EH (cell line): ENCODE measurements around the gene RBM10.

Experiments used
- DNase-seq: peaks from one replicate; pipeline ENCODE4 v3.0.0-alpha.2; 2015; ENCODE audit warnings: low read depth

Gene RBM10

DNA sequence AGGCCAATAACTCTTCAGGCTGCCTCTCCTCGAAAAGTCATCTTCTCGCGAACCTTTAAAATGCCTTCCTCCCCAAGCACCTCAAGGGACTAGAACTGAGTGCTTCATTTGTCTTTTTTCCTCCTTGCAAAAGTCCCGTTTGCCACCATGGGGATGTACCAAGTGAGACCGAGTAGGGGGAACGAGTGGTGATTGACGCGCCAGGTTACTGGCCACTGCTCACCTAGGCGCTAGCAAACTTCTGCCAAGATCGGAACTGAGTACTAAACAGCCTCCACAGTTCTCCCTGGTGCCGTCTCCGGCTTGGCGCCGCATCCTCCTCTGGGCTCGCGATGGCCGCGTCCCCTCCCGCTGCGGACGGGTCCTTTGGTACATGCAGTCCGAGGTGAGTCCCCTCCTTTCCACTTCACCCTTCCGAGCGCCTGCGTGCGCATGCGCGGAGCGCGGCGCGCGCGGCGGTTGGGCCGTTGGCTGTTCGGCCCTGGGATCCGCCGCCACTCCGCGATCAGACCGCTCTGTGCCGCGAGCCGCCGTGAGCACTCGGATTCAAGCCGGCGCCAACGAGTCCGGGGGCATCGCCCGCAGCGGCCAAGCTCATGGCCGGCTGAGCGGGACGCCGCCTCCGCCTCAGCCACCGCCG lies 73.4 kb downstream of the RBM10 start, which contains the start of gene CDK16:
TSS of gene CDK16 (plus strand) at position 402 of the 640 bp plus-strand sequence. CDS start 4,877 bp downstream, outside the sequence.
- DNase-seq, result peak; percentile 81

DNA sequence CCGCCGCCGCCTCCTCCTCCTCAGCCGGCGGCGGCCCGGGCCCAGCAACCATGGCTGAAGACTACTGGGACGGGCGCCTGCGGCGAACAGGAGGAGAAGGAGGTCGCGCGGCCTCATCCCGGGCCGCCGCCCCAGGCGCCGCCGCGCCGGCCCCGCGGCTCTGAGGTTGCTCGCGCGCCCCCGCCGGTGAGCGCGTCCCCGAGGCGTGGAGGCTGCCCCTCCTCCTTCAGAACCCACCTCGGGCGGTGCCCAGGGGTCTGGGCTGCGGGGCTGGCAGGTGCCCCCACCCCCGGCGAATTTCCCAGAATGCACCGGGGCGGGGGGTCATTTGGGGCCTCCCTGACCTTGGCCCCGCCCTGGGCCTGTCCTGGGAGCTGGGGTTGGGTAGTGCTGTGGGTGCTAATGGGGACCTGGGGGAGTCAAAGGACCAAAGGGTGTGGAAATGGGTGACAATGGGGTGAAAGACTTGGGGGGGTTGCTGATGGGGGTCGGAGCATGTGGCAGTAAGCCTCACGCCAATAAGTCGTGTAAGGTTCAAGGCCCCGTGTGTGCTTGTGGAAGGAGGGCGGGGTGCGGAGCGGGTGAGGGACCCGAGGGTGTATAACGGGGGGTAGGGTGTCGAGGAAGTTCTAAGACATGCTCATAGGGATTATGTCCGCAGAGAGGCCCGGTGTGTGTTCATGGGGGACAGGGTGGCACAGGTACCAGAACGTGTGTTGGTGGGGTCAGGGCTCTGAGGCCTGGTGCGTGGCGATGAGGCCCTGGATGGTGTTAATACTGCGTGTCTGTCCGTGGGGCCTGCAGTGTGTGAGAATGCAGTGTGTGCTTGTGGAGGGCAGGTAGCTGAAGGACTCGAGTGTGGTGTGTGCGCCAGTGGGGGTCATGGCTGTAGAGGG lies 74.1 kb downstream of the RBM10 start:
- DNase-seq, result no peak

DNA sequence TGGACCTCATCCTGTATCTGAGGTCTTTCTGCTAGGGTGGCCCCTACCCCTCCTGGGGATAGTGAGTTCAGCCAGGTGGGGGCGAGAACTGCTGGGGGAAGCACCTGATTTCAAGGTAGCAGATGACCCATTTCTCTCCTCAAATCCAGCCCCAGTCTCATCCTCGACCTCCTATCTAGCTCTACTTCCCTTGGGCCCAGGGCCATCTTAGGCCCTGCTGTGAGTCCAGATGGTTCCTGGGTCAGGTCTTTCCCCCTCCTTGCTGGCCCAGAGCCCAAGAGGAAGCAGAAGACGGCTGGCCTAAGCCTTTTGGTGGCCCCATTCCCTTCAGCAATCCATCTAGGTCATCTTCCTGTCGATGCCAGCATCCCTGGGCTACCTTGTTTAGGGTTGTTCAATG lies 76.7 kb downstream of the RBM10 start:
- DNase-seq, result no peak

DNA sequence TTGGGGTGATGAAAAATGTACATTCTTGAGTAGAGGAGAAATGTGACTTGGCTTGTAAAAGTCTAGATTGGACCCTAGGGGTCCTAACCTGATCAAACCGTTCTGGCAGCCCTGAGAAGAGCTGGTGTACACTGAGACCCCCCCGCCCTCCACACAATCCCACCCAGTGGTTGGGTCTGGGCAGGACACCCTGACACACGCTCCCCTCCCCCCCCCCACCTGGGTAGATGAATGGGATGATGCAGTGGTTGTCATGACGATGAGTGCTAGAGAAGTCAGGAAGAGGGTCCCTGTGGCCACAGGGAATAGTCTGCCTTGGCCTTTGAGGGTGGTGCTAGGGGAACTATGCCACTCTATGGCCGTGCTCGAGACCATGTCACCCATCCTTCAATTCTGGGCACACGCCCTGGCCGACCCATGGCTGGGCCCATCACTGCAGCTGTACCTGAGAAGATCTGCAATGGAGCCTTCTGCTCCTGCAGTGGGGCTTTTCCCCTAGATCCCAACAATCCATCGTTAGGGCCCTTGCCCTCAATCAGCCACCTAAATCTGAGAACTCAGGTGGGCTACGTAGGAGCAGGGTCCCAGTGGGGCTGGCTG lies 77.8 kb downstream of the RBM10 start:
- no peak for DNase-seq

DNA sequence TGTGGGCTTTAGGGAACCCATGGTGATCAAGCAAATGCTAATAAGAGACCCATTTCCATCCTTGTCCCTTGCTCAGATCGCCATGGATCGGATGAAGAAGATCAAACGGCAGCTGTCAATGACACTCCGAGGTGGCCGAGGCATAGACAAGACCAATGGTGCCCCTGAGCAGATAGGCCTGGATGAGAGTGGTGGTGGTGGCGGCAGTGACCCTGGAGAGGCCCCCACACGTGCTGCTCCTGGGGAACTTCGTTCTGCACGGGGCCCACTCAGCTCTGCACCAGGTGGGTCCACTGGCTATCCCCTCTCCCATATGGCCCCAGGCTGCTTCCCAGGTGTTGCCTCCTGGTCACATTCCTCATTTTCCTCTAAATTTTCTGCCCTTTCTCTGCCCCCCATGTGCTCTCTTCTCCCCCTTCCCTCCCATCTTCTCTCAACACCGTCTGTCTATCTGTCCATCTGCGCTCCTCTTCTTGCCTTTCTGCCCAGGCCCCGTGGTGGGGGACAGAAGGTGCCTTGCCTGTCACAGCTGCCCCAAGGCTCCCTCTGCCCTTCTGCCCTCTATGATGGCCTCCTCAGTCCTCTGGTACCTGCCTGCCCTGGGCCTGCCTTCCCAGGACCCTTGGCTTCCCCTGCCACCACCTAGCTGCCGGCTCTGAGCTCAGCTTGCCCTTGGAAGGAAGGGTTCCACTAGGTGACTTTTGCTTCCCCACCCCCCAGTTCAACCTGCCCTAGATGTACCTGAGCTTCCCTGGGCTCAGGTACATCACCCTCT lies 78.6 kb downstream of the RBM10 start:
- no peak for DNase-seq

DNA sequence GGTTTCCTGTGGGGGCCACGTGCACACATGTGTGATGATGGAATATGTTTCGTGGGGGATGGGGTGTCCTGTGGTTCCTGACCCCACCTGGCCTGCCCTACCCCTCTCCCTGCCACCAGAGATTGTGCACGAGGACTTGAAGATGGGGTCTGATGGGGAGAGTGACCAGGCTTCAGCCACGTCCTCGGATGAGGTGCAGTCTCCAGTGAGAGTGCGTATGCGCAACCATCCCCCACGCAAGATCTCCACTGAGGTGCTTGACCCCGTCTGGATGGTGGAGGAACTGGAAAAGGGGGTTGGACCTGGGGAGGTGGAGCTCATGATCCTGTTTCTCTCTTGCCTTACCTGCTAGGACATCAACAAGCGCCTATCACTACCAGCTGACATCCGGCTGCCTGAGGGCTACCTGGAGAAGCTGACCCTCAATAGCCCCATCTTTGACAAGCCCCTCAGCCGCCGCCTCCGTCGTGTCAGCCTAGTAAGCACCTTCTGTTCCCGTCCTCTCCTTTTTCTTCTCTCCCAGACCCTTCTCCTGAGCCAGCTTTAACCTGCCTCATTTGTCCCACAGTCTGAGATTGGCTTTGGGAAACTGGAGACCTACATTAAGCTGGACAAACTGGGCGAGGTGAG lies 79.4 kb downstream of the RBM10 start:
- no peak for DNase-seq

DNA sequence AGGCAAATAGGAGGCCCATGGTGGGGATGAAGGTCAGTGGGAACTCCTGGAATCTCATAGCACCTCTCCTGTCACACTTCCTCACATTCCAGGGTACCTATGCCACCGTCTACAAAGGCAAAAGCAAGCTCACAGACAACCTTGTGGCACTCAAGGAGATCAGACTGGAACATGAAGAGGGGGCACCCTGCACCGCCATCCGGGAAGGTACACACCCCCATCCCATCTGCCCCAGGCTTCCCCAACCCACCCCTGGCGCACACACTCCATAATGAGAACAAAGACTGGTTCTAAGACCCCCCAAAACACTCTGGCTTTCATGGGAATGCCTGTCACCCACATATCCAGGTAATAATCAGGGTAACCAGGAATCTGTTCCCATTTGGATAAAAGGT lies 79.9 kb downstream of the RBM10 start:
- no peak for DNase-seq

DNA sequence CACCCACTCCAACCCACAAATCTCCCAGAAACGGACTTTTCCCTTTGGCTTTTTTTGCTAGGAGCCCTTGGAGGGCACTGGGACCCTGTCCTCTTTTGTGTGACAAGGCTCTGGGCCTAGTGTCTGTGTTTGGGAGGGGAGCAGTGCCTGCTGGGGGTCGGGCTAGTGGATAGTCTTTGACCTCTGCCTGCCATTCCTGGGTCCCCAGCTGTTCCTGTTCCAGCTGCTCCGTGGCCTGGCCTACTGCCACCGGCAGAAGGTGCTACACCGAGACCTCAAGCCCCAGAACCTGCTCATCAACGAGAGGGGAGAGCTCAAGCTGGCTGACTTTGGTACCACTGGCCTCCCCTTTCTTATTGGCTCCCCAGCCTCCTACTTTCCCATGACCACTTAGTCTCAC lies 81.0 kb downstream of the RBM10 start:
- DNase-seq, result no peak

DNA sequence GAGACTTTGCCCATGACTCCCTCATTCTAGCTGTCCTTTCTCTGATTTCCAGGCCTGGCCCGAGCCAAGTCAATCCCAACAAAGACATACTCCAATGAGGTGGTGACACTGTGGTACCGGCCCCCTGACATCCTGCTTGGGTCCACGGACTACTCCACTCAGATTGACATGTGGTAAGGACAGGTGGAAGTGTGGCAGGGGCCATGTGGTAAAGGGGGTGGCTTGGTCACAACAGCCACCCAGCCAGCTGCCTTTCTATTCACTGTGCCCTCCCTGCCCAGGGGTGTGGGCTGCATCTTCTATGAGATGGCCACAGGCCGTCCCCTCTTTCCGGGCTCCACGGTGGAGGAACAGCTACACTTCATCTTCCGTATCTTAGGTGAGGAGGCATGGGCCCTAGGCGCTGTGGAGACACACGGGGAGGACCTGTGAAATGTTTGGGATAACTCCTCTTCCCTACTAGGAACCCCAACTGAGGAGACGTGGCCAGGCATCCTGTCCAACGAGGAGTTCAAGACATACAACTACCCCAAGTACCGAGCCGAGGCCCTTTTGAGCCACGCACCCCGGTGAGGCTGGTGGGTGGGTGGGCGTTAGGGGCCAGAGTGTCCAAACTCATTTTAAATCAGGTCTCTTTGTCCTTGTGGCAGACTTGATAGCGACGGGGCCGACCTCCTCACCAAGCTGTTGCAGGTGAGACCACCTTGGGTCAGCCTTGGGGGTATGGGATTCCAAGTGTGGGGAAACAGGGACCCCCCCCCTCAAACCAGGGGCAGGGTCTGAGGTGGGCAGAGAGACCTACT lies 81.7 kb downstream of the RBM10 start:
- DNase-seq, result no peak

DNA sequence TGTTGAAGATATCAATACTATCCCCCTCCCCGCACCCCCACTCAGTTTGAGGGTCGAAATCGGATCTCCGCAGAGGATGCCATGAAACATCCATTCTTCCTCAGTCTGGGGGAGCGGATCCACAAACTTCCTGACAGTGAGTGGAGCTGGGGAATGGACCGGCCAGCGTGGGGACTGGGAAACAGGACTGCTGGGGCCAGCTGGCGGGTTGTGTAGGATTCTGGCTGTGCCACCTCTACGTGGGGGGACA lies 82.2 kb downstream of the RBM10 start:
- DNase-seq, result no peak

DNA sequence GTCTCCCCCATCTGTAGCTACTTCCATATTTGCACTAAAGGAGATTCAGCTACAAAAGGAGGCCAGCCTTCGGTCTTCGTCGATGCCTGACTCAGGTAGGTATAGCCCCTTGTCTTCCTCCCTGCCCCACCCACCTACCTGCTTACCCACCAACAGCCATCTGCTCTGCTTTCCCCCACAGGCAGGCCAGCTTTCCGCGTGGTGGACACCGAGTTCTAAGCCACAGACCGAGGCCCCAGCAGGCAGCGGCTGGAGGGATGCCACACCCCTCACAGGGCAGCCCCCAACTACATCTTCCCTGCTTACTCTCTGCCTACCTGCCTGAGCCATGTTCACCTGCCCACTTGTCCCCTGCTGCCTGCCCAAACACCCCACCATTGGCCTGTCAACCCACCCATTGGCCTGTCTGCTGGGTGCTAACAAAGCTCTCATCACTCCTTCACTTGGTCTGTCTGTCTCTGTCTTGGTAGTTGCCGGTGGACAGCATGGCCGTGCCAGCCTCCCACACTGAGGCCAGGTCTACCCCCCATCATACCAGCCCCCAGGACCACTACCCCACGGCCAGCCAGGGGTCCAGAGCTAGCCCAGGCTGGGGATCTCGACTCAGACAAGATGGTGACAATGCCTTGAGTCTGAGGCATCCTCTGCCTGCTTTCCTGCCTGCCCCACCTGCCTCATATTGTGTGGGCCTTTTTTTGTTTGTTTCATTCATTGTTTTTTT lies 83.7 kb downstream of the RBM10 start:
- DNase-seq, result no peak

DNA sequence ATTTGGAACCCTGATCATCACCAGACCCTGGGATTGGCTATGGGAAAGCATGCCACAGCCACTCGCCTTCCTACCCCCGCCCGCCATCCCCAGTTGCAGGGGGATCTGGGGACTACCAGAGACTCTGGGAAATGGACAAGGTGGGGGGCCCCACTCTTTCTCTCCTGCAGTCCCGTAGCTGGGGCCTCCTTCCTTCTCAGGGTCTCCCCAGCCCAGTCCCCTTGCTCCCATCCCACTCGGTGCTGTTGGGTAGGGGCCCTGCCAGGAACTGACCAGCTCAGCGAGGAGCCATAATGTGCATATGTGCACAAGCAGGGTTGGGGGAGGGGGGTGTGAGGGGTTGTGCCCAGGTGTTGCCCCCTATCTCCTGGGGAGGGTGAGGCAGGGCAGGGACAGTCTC lies 84.4 kb downstream of the RBM10 start:
- DNase-seq, result no peak

DNA sequence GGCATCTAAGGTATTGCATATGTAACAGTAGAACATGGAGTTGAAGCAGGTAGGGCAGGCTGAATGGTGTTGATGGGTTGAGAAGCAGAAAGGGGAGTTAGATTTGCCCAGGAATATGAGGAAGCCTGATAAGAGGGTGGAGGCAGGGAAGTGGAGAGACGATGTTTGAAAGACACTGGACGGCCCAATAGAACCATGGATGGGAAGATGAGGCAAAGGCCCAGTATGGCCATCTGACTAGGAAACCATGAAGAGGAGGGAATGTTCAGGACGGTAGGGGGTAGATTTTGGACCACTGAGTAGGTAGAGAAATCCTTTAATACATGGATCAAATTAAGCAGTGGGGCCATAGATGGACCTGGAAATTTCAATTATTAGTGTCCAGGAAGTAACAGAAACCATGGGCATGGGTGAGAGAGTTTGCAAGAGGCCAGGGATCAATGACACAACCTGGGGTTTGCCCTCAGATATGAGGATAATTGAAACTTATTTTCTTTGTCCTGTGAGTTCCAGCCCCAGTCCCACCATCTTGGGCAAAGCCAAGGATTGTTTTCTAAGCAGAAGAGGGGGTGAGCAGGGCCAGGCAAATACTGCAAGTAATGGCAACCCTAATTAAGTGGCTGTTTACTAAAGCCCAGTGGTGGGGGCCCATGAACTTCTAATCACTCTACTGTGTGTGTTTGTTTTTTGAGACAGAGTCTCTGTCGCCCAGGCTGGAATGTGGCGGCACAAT lies 85.3 kb downstream of the RBM10 start:
- no peak for DNase-seq

DNA sequence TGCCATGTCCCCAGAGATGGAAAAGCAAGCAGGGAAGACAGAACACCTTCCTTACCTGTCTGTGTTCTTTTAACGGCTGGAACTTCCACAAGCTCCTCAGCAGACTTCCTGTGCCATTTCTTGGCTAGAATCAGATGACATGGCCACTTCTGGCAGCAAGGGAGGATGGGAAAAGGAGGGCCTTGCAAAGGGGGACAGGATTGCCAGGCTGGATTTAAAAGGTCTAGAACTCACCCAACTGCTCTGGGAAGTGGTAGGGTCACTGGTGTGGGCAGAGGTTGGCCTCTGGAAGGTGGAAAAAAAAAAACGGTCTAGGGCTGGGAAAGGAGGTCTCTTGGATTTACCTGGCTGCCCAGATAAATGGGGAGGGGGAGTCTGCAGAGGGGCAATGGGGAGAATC lies 86.1 kb downstream of the RBM10 start:
- DNase-seq, result no peak

DNA sequence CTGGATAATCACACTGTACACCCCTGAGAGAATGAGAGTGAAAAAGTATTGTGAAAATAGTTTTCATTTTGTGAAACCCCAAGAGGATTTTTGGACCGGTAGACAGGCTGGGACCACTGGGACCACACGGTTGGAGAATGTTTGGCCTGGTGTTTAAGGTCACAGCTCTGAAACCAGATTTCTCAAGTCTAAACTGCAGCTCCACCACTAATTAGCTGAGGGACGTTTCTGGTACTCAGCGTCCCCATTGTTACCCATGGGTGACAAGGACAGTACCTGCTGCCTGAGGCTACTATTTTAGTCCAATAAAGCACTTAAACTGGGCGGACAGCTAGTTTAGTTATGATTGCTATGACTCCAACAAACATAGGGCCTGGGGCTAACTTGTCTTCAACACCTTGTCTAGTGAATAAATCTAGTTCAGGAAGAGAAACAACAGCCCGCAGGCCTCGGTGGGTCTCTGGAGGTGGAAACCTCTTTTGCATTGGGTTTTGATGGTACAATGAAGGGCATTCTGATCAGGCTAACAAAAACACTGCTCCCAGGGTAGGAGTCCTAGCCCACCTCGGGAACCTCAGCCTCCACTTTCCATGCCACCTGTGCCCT lies 87.3 kb downstream of the RBM10 start:
- no peak for DNase-seq

DNA sequence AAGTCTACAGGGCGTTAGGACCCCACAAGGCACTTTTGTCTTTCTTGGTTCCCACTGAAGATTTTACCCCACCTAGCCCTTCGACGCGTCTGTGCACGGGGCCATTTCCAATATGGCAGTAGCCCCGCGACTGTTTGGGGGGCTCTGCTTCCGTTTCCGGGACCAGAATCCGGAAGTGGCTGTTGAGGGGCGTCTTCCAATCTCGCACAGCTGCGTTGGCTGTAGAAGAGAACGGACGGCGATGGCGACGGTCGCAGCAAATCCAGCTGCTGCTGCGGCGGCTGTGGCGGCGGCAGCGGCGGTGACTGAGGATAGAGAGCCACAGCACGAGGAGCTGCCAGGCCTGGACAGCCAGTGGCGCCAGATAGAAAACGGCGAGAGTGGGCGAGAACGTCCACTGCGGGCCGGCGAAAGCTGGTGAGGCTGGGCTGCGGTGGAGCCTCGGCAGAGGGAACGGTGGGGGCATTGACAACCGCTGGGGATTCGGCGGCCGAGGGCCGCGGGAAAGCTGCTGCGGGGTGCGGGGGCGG lies 87.8 kb downstream of the RBM10 start, which contains the start of gene USP11:
TSS of gene USP11 (plus strand) at position 207 of the 530 bp plus-strand sequence. CDS start at position 242, 35 bp downstream.
- DNase-seq, result peak; percentile 66

DNA sequence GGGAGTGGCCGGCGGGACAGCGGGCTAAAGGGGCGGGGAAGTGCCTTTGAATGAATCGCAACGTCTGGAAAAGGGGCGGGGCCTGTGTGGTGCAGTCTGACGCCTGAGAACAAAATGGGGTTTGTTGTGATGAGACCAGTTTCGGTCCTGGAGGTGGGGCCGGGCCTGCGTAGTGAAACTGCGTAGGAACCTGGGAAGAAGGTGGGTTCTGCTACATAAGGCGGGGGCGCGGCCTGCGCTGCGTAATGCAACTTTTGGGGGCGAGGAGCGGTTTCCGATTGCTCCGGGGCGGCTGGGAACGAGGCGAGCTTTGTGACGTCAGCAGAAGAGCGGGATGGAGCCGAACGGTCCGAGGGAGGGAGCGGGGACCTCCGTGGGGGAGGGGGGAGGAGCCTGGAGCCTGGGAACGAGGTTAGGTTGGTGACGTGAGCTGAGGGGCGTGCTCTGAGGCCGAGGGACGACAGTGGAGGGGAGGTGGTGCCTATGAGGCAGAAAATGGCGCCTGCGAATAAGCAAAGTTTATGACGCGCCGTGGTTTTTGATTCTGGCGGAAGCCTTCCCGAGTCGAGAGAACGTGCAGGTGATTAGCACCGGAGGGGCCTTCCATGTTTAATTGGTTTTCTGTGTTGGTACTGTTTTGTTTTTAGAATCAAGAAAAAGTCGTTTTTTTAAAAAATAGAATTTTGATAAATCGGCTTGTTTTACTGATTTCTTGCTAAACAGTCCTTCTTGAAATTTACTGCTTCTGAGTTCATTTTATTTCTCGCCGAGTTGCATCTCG lies 88.5 kb downstream of the RBM10 start:
- DNase-seq, result peak; percentile 96

DNA sequence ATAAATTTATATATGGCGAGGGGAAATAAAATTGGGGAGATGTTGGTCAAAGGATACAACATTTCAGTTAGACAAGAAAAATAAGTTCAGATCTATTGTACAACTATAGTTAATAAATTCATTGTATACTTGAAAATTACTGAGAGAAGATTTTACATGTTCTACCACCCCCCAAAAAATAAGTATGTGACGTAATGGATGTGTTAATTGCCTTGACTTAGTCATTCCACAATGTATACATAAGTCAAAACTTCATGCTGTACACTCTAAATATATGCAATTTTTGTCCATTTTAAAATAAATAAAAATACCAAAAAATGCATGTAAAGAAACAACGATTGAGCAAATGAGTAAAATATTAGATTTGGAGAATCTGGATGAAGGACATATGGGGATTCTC lies 89.6 kb downstream of the RBM10 start:
- no peak for DNase-seq
